B cell (primary cell): Measurements from ENCODE around the gene ZNF148.

Source experiments
- EZH2 ChIP-seq: IDR thresholded peaks from 2 replicates; pipeline ENCODE4 v1.6.1; 2012; ENCODE audit warnings: borderline replicate concordance, low read depth, mild to moderate bottlenecking, moderate library complexity, low read length; ENCODE audit not compliant: insufficient read depth, poor library complexity, severe bottlenecking
- TF ChIP-seq, protein P1 (sequence below): fragments of 200-600 bp; IDR thresholded peaks from one replicate; pipeline ENCODE4 v1.8.0; 2022; ENCODE audit warnings: antibody characterized with exemption, mild to moderate bottlenecking

DNA sequence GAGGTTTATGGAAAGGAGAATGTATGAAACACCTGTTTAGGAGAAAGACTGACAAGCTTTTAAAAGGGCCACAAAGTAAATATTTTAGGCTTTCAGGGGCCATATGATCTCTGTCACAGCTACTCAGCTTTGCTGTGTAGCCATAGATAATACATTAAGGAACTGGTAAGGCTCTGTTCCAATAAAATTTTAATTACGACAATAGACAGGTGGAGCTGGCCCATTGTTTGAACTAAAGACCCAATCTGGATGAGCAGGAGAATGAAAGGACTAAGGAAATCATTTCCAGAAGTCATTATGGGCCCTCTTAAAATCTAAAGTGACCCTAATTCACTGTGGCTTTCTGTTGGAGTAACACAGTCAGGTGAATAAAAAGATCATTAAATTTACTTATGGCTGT lies 114.1 kb downstream of the ZNF148 start:
- TF ChIP-seq EZH2 = no peak
- TF ChIP-seq, protein P1, sequence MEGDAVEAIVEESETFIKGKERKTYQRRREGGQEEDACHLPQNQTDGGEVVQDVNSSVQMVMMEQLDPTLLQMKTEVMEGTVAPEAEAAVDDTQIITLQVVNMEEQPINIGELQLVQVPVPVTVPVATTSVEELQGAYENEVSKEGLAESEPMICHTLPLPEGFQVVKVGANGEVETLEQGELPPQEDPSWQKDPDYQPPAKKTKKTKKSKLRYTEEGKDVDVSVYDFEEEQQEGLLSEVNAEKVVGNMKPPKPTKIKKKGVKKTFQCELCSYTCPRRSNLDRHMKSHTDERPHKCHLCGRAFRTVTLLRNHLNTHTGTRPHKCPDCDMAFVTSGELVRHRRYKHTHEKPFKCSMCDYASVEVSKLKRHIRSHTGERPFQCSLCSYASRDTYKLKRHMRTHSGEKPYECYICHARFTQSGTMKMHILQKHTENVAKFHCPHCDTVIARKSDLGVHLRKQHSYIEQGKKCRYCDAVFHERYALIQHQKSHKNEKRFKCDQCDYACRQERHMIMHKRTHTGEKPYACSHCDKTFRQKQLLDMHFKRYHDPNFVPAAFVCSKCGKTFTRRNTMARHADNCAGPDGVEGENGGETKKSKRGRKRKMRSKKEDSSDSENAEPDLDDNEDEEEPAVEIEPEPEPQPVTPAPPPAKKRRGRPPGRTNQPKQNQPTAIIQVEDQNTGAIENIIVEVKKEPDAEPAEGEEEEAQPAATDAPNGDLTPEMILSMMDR = no peak
